Colonic mucosa (tissue), 4 donors: ENCODE data around the gene ARID5B. TPM values are rescaled to one million over a fixed set of nuclear protein-coding genes. Genes with fewer than 3 reads are reported as not detected.

Experiments
- DNase-seq: peaks from one replicate; pipeline ENCODE4 v3.0.0-alpha.2; 2020
- H3K27ac ChIP-seq: fragments of 200-600 bp; one replicate; pipeline ENCODE4 v1.8.0; 2021
- H3K27me3 ChIP-seq: fragments of 200-600 bp; one replicate; pipeline ENCODE4 v1.8.0; 2021
- H3K36me3 ChIP-seq: fragments of 200-600 bp; one replicate; pipeline ENCODE4 v1.8.0; 2021
- H3K4me1 ChIP-seq: fragments of 200-600 bp; one replicate; pipeline ENCODE4 v1.8.0; 2021; ENCODE audit warnings: mild to moderate bottlenecking
- H3K4me3 ChIP-seq: fragments of 200-600 bp; one replicate; pipeline ENCODE4 v1.8.0; 2021
- H3K9ac ChIP-seq, 2 donors: one replicate each; pipeline ENCODE4 v1.7.0; 2013; ENCODE audit warnings: control low read depth in 2 of 2, low read depth in 2 of 2, low read length in 2 of 2
- H3K9me3 ChIP-seq: fragments of 200-600 bp; one replicate; pipeline ENCODE4 v1.8.0; 2021
- intact Hi-C: fragments of 100-400 bp; cut with DNase I; formaldehyde crosslinking; loops from one replicate; pipeline ENCODE4 v1.14.1; 2022
- total RNA-seq, 2 donors: library from RNA; stranded (reverse); fragmentation: NEBNext Ultra II Directional in 1 of 2; extraction: Animal tissue kit (Norgen Biotek cat#: 25700) in 1 of 2; gene quantifications; one replicate each; pipeline ENCODE4 v1.2.1, GENCODE V29; 2021
- TF ChIP-seq, protein P1 (sequence below): fragments of 200-600 bp; IDR thresholded peaks from one replicate; pipeline ENCODE4 v1.8.0; 2022; ENCODE audit warnings: antibody characterized with exemption, mild to moderate bottlenecking
- donor health status: healthy.
- donor health status: DM: no; HTN: no; CAD: no.
- donor health status: DM: no; HTN: no; CAD: no.

The ARID5B gene
- total RNA-seq, 2 donors from 2014 or later, result 18.8 to 27.2 TPM

DNA sequence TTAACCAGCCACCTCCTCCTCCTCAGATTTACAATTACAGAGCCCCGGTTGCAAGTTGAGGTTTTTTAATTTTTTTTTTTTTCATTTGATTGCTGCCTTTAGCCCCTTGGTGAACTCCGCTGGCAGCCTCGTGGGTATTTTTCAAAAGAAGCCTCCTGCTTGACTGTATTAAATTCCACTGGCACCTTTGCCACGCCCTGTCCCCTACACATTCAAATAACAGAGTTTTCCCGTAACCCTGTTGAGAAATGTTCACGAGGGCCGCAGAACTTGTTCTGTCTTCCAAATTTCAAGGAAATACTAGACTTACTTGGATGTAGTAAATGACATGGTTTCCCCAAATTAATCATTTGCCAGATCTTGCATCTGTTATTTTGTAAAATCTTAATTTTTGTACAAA, 167.0 kb downstream of the ARID5B start:
- Histone ChIP-seq H3K4me1 (no peaks in the 10 kb centered on the region), H3K9me3 (no peaks in the 10 kb centered on the region), H3K27me3 (no peaks in the 10 kb centered on the region), H3K4me3 (no peak overlapping the region), H3K9ac (no peak overlapping the region), H3K36me3 (no peaks in the 10 kb centered on the region), H3K27ac (no peak overlapping the region)
- intact Hi-C loops, result no loop called here
- TF ChIP-seq, protein P1, sequence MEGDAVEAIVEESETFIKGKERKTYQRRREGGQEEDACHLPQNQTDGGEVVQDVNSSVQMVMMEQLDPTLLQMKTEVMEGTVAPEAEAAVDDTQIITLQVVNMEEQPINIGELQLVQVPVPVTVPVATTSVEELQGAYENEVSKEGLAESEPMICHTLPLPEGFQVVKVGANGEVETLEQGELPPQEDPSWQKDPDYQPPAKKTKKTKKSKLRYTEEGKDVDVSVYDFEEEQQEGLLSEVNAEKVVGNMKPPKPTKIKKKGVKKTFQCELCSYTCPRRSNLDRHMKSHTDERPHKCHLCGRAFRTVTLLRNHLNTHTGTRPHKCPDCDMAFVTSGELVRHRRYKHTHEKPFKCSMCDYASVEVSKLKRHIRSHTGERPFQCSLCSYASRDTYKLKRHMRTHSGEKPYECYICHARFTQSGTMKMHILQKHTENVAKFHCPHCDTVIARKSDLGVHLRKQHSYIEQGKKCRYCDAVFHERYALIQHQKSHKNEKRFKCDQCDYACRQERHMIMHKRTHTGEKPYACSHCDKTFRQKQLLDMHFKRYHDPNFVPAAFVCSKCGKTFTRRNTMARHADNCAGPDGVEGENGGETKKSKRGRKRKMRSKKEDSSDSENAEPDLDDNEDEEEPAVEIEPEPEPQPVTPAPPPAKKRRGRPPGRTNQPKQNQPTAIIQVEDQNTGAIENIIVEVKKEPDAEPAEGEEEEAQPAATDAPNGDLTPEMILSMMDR, result no peak
- DNase-seq, result no peak

- no peaks in the 10 kb centered on the region for H3K27me3 ChIP-seq
- no peaks in the 10 kb centered on the region for H3K9me3 ChIP-seq
- H3K4me1 ChIP-seq, result no peaks in the 10 kb centered on the region
- no peak overlapping the region for H3K4me3 ChIP-seq
- H3K9ac ChIP-seq, result no peak overlapping the region
- intact Hi-C loops, result no loop called here
- DNase-seq, result no peak
- no peaks in the 10 kb centered on the region for H3K36me3 ChIP-seq
- TF ChIP-seq, protein P1, result no peak
- H3K27ac ChIP-seq, result no peak overlapping the region
Observed at GRCh38 chr10:62069452-62070178, 168.1 kb downstream of the ARID5B start.

DNA sequence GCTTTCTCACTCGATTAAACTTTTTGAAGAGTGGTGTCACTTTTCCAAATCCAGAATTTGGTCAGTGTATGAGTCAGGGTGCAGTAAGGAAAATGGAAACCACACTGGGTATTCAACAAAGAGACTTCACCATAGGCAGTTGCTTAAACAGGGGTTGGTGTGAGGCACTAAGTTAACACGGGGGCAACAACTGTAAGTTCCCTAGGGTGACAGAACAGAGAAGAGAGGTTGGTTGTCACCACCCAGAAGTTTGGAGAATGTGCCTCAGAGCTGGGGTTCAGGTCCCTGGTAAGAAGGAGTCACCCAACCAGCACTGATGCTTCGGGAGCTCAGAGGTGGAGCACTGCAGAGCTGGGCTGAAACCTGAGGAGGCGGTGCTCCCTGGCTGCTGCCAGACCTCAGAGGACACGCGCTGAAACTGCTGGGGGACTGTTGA, 170.4 kb downstream of the ARID5B start:
- Histone ChIP-seq H3K27ac (no peak overlapping the region), H3K27me3 (no peaks in the 10 kb centered on the region), H3K9ac (no peak overlapping the region), H3K4me3 (no peak overlapping the region), H3K9me3 (no peaks in the 10 kb centered on the region), H3K36me3 (no peaks in the 10 kb centered on the region), H3K4me1 (no peaks in the 10 kb centered on the region)
- intact Hi-C loops, result no loop called here
- DNase-seq, result no peak
- TF ChIP-seq, protein P1, result no peak

- DNase-seq, result no peak
- TF ChIP-seq, protein P1, result no peak
- no peaks in the 10 kb centered on the region for H3K36me3 ChIP-seq
- no peak overlapping the region for H3K9ac ChIP-seq
- intact Hi-C loops, result no loop called here
- H3K4me3 ChIP-seq, result no peak overlapping the region
- H3K9me3 ChIP-seq, result no peaks in the 10 kb centered on the region
- no peaks in the 10 kb centered on the region for H3K4me1 ChIP-seq
- no peak overlapping the region for H3K27ac ChIP-seq
- H3K27me3 ChIP-seq, result no peaks in the 10 kb centered on the region
Observed at GRCh38 chr10:62072901-62073300, 171.4 kb downstream of the ARID5B start.

DNA sequence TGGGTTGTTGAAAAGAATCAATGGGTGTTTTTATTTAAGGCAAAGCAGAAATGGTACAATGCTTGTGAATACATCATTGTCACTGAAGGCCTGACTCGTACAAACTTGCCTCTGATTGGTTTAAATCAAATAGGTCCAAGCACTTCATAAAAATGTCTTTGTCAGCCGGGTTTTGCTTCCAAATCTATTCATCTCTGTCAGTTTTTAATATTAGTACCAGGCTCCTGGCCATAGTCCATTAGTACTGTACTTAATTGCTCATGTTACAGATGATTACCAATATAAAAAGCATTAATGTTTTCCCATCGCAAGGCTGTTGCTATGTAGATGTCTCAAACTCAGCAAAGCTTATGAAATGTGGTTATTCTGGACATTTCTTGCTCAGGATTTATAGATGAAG, 171.9 kb downstream of the ARID5B start:
- H3K9ac ChIP-seq, result no peak overlapping the region
- H3K27ac ChIP-seq, result no peak overlapping the region
- H3K4me3 ChIP-seq, result no peak overlapping the region
- TF ChIP-seq, protein P1, result no peak
- no peak for DNase-seq
- intact Hi-C loops, result no loop called here
- H3K27me3 ChIP-seq, result no peaks in the 10 kb centered on the region
- no peaks in the 10 kb centered on the region for H3K4me1 ChIP-seq
- no peaks in the 10 kb centered on the region for H3K36me3 ChIP-seq
- H3K9me3 ChIP-seq, result no peaks in the 10 kb centered on the region
